Testis (tissue), 3 donors: ENCODE data around the gene CSRP2. TPM values are rescaled to one million over a fixed set of nuclear protein-coding genes. Genes with fewer than 3 reads are reported as not detected.

Source experiments
- DNase-seq: peaks from one replicate; pipeline ENCODE4 v3.0.0-alpha.2; 2019
- H3K27ac ChIP-seq, 2 donors: fragments of 200-600 bp; sonication (generic); one replicate each; pipeline ENCODE4 v1.5.1; 2019
- H3K27me3 ChIP-seq: fragments of 200-600 bp; sonication (generic); one replicate; pipeline ENCODE4 v1.5.1; 2019
- H3K36me3 ChIP-seq: fragments of 200-600 bp; sonication (generic); one replicate; pipeline ENCODE4 v1.5.1; 2017; ENCODE audit warnings: low read depth; ENCODE audit errors: missing control alignments
- H3K4me1 ChIP-seq: fragments of 200-600 bp; sonication (generic); one replicate; pipeline ENCODE4 v1.5.1; 2019
- H3K4me3 ChIP-seq, 2 donors: fragments of 200-600 bp; sonication (generic); one replicate each; pipeline ENCODE4 v1.5.1; 2017 to 2019
- H3K9me3 ChIP-seq: fragments of 200-600 bp; sonication (generic); one replicate; pipeline ENCODE4 v1.5.1; 2017
- POLR2A ChIP-seq: fragments of 450-650 bp; IDR thresholded peaks from one replicate; pipeline ENCODE4 v1.6.1; 2017; ENCODE audit warnings: antibody characterized with exemption, mild to moderate bottlenecking, moderate library complexity
- WGBS, 2 donors: methylation state at CpG; one replicate each; pipeline ENCODE4 v1.1.5; 2018; 5-methylcytosine and 5-hydroxymethylcytosine counted together
- intact Hi-C: fragments of 100-400 bp; cut with DNase I; formaldehyde crosslinking; loops from one replicate; pipeline ENCODE4 v1.15.1; 2023; ENCODE audit warnings: low total_unique reads
- polyA plus RNA-seq: library from polyadenylated mRNA; stranded (reverse); fragments of 350-450 nt; fragmentation: Illumina TruSeq; extraction: RNeasy Lipid Tissue Mini Kit (QIAGEN cat#74804); gene quantifications from one replicate; pipeline ENCODE4 v1.2.3, GENCODE V29; 2014; ENCODE audit warnings: low read depth, low replicate concordance; ENCODE audit not compliant: insufficient read depth
- total RNA-seq, 2 donors: library from RNA; depleted of rRNA; stranded (reverse); fragments of >200 nt; gene quantifications; one replicate each; pipeline ENCODE4 v1.2.3, GENCODE V29; 2016
- TF ChIP-seq, protein P1 (sequence below), 3 experiments: fragments of 450-650 bp in 2 of 3; fragments of 200-600 bp in 1 of 3; sonication (generic) in 1 of 3; IDR thresholded peaks; one replicate each; pipeline ENCODE4 v1.5.1; 2016 to 2019; ENCODE audit warnings: antibody characterized with exemption in 3 of 3, mild to moderate bottlenecking in 2 of 3, moderate library complexity in 1 of 3

CSRP2 gene
- total and polyA plus RNA-seq, 3 donors from 2014 or later = 14.0 to 54.9 (median 20.1) TPM

DNA sequence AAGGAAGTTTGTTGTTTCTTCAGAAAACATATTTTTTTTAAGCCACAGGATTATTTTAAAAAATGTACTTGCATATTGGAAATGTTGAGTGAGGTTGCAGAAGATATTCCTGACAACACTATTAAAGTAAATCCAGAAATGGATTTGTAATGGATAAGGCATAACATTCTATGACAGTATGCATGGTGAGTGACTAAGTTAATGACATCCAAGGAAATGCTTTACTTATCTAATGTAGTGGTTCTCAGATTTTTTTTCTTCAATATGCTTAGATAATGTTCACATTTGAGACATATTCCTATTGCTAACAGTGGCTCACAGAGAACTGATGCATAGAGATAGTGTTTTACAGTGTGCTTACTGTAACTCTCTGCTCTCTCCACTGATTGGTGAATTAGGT is 65.6 kb downstream of the CSRP2 start:
- intact Hi-C loops = no loop called here
- TF ChIP-seq POLR2A = no peak
- TF ChIP-seq, protein P1, sequence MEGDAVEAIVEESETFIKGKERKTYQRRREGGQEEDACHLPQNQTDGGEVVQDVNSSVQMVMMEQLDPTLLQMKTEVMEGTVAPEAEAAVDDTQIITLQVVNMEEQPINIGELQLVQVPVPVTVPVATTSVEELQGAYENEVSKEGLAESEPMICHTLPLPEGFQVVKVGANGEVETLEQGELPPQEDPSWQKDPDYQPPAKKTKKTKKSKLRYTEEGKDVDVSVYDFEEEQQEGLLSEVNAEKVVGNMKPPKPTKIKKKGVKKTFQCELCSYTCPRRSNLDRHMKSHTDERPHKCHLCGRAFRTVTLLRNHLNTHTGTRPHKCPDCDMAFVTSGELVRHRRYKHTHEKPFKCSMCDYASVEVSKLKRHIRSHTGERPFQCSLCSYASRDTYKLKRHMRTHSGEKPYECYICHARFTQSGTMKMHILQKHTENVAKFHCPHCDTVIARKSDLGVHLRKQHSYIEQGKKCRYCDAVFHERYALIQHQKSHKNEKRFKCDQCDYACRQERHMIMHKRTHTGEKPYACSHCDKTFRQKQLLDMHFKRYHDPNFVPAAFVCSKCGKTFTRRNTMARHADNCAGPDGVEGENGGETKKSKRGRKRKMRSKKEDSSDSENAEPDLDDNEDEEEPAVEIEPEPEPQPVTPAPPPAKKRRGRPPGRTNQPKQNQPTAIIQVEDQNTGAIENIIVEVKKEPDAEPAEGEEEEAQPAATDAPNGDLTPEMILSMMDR (IDR thresholded peaks at IDR 0.05) = no peak
- Histone ChIP-seq H3K4me3 (no peak overlapping the region), H3K4me1 (no peaks in the 10 kb centered on the region), H3K36me3 (no peaks in the 10 kb centered on the region), H3K27me3 (no peaks in the 10 kb centered on the region), H3K27ac (no peak overlapping the region), H3K9me3 (no peaks in the 10 kb centered on the region)
- no peak for DNase-seq

DNA sequence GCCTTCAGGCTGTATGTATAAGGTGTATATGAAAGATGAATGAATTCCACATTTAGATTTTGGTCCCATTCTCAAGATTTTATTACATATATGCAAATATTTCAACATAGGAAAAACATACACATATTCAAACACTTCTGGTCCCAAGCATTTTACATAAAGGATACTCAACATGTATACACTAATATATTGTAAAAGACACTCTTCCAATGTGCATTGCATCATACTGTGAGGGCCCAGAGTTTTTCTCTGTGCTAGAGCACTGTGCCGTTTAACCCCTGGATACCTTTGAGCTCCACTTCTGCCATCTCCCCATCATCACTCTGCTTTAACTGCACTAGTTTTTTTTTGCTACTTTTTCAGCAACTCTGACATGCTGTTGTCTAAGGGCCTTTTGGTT is 66.8 kb downstream of the CSRP2 start:
- TF ChIP-seq, protein P1 (IDR thresholded peaks at IDR 0.05) = no peak
- TF ChIP-seq POLR2A = no peak
- H3K36me3 ChIP-seq = no peaks in the 10 kb centered on the region
- intact Hi-C loops = no loop called here
- no peaks in the 10 kb centered on the region for H3K9me3 ChIP-seq
- no peaks in the 10 kb centered on the region for H3K27me3 ChIP-seq
- 71 to 79% methylated on average over 1 of the region's 1 CpG for WGBS, 2 donors
- H3K4me3 ChIP-seq = no peak overlapping the region
- H3K4me1 ChIP-seq = no peaks in the 10 kb centered on the region
- DNase-seq = no peak
- no peak overlapping the region for H3K27ac ChIP-seq

DNA sequence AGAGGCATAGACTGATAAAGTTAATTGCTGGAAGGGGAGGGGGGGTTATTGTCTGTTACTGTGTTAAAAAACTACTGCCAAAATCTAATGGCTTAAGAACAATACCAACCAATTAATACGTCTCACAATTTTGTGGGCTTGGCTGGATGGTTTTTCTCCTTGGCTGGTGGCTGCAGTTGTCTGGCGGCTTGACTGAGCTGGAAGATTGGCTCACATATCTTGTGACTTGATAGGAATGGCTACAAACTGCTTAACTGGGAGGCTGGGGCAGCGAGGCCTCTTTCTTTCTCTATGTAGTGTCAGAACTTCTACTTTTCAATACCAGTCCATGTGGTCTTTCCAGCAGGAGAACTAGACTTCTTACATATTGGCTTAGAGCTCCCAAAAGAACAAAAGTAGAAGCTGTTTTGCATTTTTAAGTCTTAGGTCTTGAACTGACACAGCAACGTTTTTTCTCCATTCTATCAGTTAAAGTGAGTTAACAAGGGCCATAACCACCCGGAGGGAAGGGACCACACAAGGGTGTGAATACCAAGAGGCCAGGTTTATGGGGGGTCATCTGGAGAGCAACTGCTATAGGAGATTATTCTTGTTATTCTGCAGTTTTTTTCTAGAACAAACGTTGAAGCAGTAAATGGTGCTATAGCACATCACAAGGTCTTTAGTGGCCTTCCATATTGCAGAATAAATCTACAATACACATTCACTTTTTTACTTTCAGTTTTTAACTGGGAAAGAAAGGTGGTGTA is 68.0 kb downstream of the CSRP2 start:
- Histone ChIP-seq H3K27ac (no peak overlapping the region), H3K4me3 (no peak overlapping the region), H3K4me1 (no peaks in the 10 kb centered on the region), H3K9me3 (no peaks in the 10 kb centered on the region), H3K27me3 (no peaks in the 10 kb centered on the region), H3K36me3 (no peaks in the 10 kb centered on the region)
- TF ChIP-seq POLR2A = no peak
- TF ChIP-seq, protein P1 (IDR thresholded peaks at IDR 0.05) = no peak
- intact Hi-C loops = no loop called here
- peak; percentile 57 for DNase-seq
- WGBS, 2 donors = 50 to 64% methylated on average over 6 of the region's 6 CpGs

Other genes starting within 250 kb of the CSRP2 start
- 10 to 100 TPM; 59.3 to 65.4 TPM for gene ZDHHC17, start 114.9 kb downstream of the CSRP2 start, total RNA-seq
- gene ZDHHC17, start 114.9 kb downstream of the CSRP2 start, polyA plus RNA-seq = 32.3 TPM
- gene E2F7, start 186.6 kb upstream of the CSRP2 start, total RNA-seq = 1 to 10 TPM; 1.9 to 4.2 TPM
- 3.5 TPM for gene E2F7, start 186.6 kb upstream of the CSRP2 start, polyA plus RNA-seq